Astrocyte of the spinal cord (primary cell): ENCODE measurements around the gene INPP5F.

Experiments
- DNase-seq: peaks from one replicate; pipeline ENCODE4 v3.0.0; 2011; ENCODE audit warnings: low read depth, low spot score
- H3K4me3 ChIP-seq: 2 replicates; pipeline ENCODE4 v1.5.1; 2011; ENCODE audit warnings: low read depth, mild to moderate bottlenecking, low read length, moderate library complexity
- CTCF ChIP-seq: IDR thresholded peaks from 2 replicates; pipeline ENCODE4 v1.5.1; 2012; ENCODE audit warnings: low read depth, mild to moderate bottlenecking, low read length, inconsistent platforms
- in situ Hi-C: cut with HindIII; loops from 2 replicates; pipeline ENCODE4 v1.10.0; 2017; ENCODE audit warnings: low sequenced_read_pairs

Gene INPP5F

GRCh38 chr10:119735451-119735850 is 9.6 kb downstream of the INPP5F start:
- no peak overlapping the region for H3K4me3 ChIP-seq
- in situ Hi-C loops = no loop called here
- no peak for DNase-seq
- TF ChIP-seq CTCF = no peak

DNA sequence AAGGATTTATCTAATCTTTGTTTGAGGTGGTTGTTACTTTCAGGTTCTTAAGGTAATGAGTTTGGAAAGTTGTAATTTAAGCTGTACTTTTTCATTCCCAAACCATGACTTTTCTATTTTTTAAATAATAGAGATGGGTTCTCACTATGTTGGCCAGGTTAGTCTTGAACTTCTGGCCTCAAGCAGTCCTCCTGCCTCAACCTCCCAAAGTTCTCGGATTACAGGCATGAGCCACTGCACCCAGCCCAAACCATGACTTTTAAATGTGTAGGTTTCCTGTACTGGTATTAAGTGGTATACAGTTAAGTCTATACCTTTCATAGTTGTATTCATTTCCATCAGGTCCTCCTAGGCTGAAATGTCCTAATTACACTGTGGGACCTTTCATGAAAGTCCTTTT is 10.4 kb downstream of the INPP5F start:
- no peak for TF ChIP-seq CTCF
- DNase-seq = no peak
- in situ Hi-C loops = no loop called here
- H3K4me3 ChIP-seq = no peak overlapping the region

GRCh38 chr10:119737039-119737663 is 11.3 kb downstream of the INPP5F start:
- in situ Hi-C loops = no loop called here
- no peak for TF ChIP-seq CTCF
- no peak overlapping the region for H3K4me3 ChIP-seq
- no peak for DNase-seq

GRCh38 chr10:119737823-119738222 is 12.0 kb downstream of the INPP5F start:
- TF ChIP-seq CTCF = no peak
- DNase-seq = peak; percentile 82
- no peak overlapping the region for H3K4me3 ChIP-seq
- in situ Hi-C loops = no loop called here

DNA sequence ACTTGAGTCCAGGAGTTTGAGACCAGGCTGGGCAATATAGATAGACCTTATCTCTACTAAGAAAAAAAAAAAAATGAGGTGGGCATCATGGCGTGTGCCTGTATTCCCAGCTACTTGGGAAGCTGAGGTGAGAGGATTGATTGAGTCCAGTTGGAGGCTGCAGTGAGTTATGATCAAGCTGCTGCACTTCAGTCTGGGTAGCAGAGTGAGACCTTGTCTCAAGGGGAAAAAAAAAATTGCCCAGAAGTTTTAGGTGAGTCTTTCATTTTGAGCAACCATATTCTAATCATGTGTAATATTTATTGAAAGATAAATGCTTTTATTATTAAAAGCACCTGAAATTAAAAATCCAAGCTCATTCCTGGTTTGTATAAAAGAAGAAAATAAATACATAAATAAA is 13.1 kb downstream of the INPP5F start:
- DNase-seq = no peak
- no peak overlapping the region for H3K4me3 ChIP-seq
- in situ Hi-C loops = no loop called here
- TF ChIP-seq CTCF = no peak

DNA sequence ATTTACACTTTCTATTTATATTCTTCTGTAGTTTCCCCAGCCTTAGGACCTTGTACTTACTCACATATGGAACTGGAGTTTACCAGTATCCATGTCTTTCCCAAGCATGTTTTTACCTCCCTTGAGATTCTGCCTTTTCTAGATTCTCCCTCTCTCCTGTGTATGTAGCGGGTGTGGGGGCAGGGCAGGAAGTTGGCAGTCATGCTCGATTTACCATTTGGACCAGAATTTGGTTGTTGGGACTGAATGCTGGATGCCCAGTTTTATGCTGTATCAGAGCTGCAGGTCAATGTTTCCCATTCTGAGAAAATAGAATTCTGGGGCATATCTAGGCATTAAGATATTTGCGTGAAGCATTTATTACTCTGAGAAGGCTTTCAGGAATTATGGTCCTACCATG is 14.2 kb downstream of the INPP5F start:
- in situ Hi-C loops = no loop called here
- no peak for TF ChIP-seq CTCF
- H3K4me3 ChIP-seq = no peak overlapping the region
- DNase-seq = no peak
